K562 (cell line): Measurements from ENCODE around the gene TMEM126A. TPM values are rescaled to one million over a fixed set of nuclear protein-coding genes. Genes with fewer than 3 reads are reported as not detected.

Source experiments
- HMG20B ChIP-seq: fragments of 250-450 bp; sonication (Bioruptor Pico); IDR thresholded peaks from 2 replicates; pipeline ENCODE4 v1.5.0; 2021; ENCODE audit warnings: mild to moderate bottlenecking
- IRF2 ChIP-seq: sonication (generic); formaldehyde crosslinking; IDR thresholded peaks from 2 replicates; pipeline ENCODE4 v1.8.1; 2022; ENCODE audit warnings: mild to moderate bottlenecking, missing genetic modification reagents
- LARP7 ChIP-seq: fragments of 450-650 bp; IDR thresholded peaks from 2 replicates; pipeline ENCODE4 v1.6.1; 2016
- MLLT1 ChIP-seq, 2 experiments: fragments of 450-650 bp; IDR thresholded peaks; 2 replicates each; pipeline ENCODE4 v1.6.1; 2016
- MNT ChIP-seq, 2 experiments: fragments of 450-650 bp; conservative IDR thresholded peaks; 2 replicates each; pipeline ENCODE4 v1.6.1; 2017; ENCODE audit warnings: mild to moderate bottlenecking in 2 of 2, moderate library complexity in 2 of 2
- OTX1 ChIP-seq: fragments of 450-650 bp; formaldehyde crosslinking; IDR thresholded peaks from 2 replicates; pipeline ENCODE4 v1.4.0; 2022; ENCODE audit warnings: mild to moderate bottlenecking
- PCBP1 ChIP-seq: fragments of 200-400 bp; formaldehyde crosslinking; IDR thresholded peaks from 2 replicates; pipeline ENCODE4 v1.6.1; 2018; ENCODE audit warnings: mild to moderate bottlenecking, low read depth, low read length; ENCODE audit not compliant: poor library complexity, severe bottlenecking
- POLR2H ChIP-seq: IDR thresholded peaks from 2 replicates; pipeline ENCODE4 v1.6.1; 2016; ENCODE audit warnings: missing genetic modification characterization, low read depth, mild to moderate bottlenecking, control low read depth, missing compliant biosample characterization, moderate library complexity
- RBFOX2 ChIP-seq: fragments of 200-400 bp; formaldehyde crosslinking; IDR thresholded peaks from 2 replicates; pipeline ENCODE4 v1.6.1; 2017; ENCODE audit warnings: low read depth, mild to moderate bottlenecking, low read length, moderate library complexity
- SIN3A ChIP-seq, 2 experiments: fragments of 150-350 bp in 1 of 2; IDR thresholded peaks; 2 replicates each; pipeline ENCODE4 v1.6.1; 2011 to 2016; ENCODE audit warnings: borderline replicate concordance in 2 of 2, low read depth in 2 of 2, low read length in 2 of 2, mild to moderate bottlenecking in 2 of 2, moderate library complexity in 2 of 2; ENCODE audit not compliant: control insufficient read depth in 1 of 2
- SIRT6 ChIP-seq: IDR thresholded peaks from one replicate; pipeline ENCODE4 v1.6.1; 2012; ENCODE audit warnings: low read depth, mild to moderate bottlenecking, control low read depth, inconsistent platforms, low read length, moderate library complexity
- SIX5 ChIP-seq, 2 experiments: IDR thresholded peaks; 2 replicates each; pipeline ENCODE4 v1.6.1; 2011; ENCODE audit warnings: low read length in 2 of 2, borderline replicate concordance in 1 of 2, low read depth in 1 of 2, mild to moderate bottlenecking in 1 of 2, moderate library complexity in 1 of 2; ENCODE audit not compliant: insufficient read depth in 1 of 2
- TBP ChIP-seq: optimal IDR thresholded peaks from 2 replicates; pipeline ENCODE3; 2011; ENCODE audit warnings: low read depth, low read length, improper control_type of control experiment
- THRA ChIP-seq: fragments of 450-650 bp; IDR thresholded peaks from 2 replicates; pipeline ENCODE4 v1.6.1; 2017; ENCODE audit warnings: mild to moderate bottlenecking, moderate library complexity
- polyA plus RNA-seq, 8 experiments: library from polyadenylated mRNA; depleted of rRNA in 4 of 8; stranded (reverse) in 5 of 8; unstranded in 3 of 8; fragments of >200 nt; fragmentation: Nextera tagmentation in 2 of 8; fragmentation: Illumina TruSeq in 1 of 8; extraction: Ambion mirVana in 2 of 8; extraction: Trizol in 1 of 8; gene quantifications; 2 replicates each; pipeline versions ENCODE4 v1.2.1 to v1.2.3, GENCODE V29; 2011 to 2014; ENCODE audit warnings: inconsistent platforms in 1 of 8, missing spikeins in 1 of 8
- total RNA-seq, 7 experiments: library from RNA; depleted of rRNA in 6 of 7; stranded (reverse); fragments of >200 nt in 6 of 7; fragmentation: Illumina TruSeq in 2 of 7; extraction: Trizol in 2 of 7; gene quantifications; 2 replicates each; pipeline versions ENCODE4 v1.2.1 to v1.2.3, GENCODE V29; 2011 to 2021; ENCODE audit warnings: low replicate concordance in 1 of 7
- TF ChIP-seq, protein P1 (sequence below): fragments of 250-450 bp; sonication (Bioruptor Pico); IDR thresholded peaks from 2 replicates; pipeline ENCODE4 v1.5.0; 2020; ENCODE audit warnings: mild to moderate bottlenecking, borderline replicate concordance
- TF ChIP-seq, protein P2 (sequence below): fragments of 450-650 bp; formaldehyde crosslinking; conservative IDR thresholded peaks from 2 replicates; pipeline ENCODE4 v1.4.0; 2022; ENCODE audit warnings: mild to moderate bottlenecking, missing genetic modification characterization

TMEM126A gene
- total and polyA plus RNA-seq, 9 of the 15 experiments (the other 6 are each of a cell fraction or from before 2014, with no cell fraction given) = 19.3 to 154 (median 56.3) TPM

GRCh38 chr11:85664615-85665481, 17.1 kb downstream of the TMEM126A start, which contains the start of gene CREBZF (continued):
- TF ChIP-seq SIX5 (IDR thresholded peaks at IDR 0.05; ENCODE audit: borderline replicate concordance in 1 of 2, insufficient read depth in 1 of 2, low read depth in 1 of 2, low read length in 2 of 2) = no peak
- peak; percentile 81 for TF ChIP-seq PCBP1
- TF ChIP-seq MLLT1 (IDR thresholded peaks at IDR 0.05) = peak; percentile 42 to 50; a peak in 2 of 4 replicates
- peak; percentile 96 for TF ChIP-seq RBFOX2
- no peak for TF ChIP-seq IRF2 (CRISPR knock-in tag)
- TF ChIP-seq HMG20B (CRISPR knock-in tag) = no peak
- no peak for TF ChIP-seq SIRT6
- peak; percentile 90 for TF ChIP-seq POLR2H (tag)
- TF ChIP-seq LARP7 = no peak
- TF ChIP-seq OTX1 = no peak
- TF ChIP-seq TBP = peak; percentile 81
- no peak for TF ChIP-seq THRA
- TF ChIP-seq SIN3A (IDR thresholded peaks at IDR 0.05; ENCODE audit: borderline replicate concordance in 2 of 2, control insufficient read depth in 1 of 2, low read depth in 2 of 2, low read length in 2 of 2) = peak in 1 of 2 experiments; percentile 35; a peak in 1 of 4 replicates
- TF ChIP-seq MNT (conservative IDR thresholded peaks at IDR 0.05) = peak; percentile 56 to 57; a peak in 3 of 4 replicates
- TF ChIP-seq, protein P1, sequence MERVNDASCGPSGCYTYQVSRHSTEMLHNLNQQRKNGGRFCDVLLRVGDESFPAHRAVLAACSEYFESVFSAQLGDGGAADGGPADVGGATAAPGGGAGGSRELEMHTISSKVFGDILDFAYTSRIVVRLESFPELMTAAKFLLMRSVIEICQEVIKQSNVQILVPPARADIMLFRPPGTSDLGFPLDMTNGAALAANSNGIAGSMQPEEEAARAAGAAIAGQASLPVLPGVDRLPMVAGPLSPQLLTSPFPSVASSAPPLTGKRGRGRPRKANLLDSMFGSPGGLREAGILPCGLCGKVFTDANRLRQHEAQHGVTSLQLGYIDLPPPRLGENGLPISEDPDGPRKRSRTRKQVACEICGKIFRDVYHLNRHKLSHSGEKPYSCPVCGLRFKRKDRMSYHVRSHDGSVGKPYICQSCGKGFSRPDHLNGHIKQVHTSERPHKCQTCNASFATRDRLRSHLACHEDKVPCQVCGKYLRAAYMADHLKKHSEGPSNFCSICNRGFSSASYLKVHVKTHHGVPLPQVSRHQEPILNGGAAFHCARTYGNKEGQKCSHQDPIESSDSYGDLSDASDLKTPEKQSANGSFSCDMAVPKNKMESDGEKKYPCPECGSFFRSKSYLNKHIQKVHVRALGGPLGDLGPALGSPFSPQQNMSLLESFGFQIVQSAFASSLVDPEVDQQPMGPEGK (CRISPR knock-in tag) = no peak; the same call in 1 of the 2 replicates
- TF ChIP-seq, protein P2, sequence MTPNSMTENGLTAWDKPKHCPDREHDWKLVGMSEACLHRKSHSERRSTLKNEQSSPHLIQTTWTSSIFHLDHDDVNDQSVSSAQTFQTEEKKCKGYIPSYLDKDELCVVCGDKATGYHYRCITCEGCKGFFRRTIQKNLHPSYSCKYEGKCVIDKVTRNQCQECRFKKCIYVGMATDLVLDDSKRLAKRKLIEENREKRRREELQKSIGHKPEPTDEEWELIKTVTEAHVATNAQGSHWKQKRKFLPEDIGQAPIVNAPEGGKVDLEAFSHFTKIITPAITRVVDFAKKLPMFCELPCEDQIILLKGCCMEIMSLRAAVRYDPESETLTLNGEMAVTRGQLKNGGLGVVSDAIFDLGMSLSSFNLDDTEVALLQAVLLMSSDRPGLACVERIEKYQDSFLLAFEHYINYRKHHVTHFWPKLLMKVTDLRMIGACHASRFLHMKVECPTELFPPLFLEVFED (CRISPR knock-in tag) = no peak
